Stimulated activated naive CD8-positive, alpha-beta T cell treated with anti-CD3 and anti-CD28 coated beads, Interleukin-15, Interleukin-2, amounts not matched to agents 100 U/mL and 50 U/mL, for 24 hours (primary cell): ENCODE results near the gene PCNT.
"Not testable (repeated sequence)": the region's sequence is repeated elsewhere in the genome, so short reads cannot be mapped to it uniquely, and the experiment has no call there.

Source experiments
- ATAC-seq: fragments of 150-1000 bp; cut with Tn5 transposase; one replicate; pipeline ENCODE4 v1.10.0; 2021
- DNase-seq: peaks from one replicate; pipeline ENCODE4 v3.0.0; 2021

The PCNT gene

GRCh38 chr21:46454142-46454541, 130.2 kb downstream of the PCNT start:
- no peak for ATAC-seq
- DNase-seq: no peak

DNA sequence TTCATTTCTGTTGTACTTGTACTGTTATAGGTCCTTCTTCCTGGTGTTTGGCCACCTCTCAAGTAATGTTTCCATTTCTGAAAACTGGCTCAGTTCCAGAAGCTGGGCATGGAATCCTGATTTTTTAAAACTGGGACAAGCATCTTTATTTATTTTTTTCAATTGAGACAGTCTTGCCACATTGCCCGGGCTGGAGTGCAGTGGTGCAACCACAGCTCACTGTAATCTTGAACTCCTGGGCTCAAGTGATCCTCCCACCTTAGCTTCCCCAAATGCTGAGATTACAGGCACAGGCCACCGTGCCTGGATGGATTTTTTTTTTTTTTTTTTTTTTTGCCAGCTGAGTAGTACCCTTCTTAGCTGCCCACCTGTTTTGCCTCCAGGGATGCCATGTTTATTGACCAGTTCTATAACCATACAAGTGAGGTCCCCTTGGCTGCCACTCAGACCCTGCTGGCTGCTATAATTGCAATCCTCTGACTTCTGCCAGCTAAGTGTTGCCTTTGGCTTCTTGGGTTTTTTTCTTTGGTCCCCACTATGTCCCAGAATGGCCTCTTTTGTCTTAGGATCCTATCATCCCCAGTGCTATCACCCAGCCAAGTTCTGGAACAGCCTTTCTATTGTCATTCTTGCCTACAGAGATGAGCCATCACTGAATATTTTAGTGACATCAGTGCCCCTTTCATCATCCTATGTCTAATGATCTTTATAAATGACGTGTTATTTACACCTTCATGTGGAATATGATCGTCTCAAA, 130.9 kb downstream of the PCNT start:
- ATAC-seq (no peak), DNase-seq (no peak)

DNA sequence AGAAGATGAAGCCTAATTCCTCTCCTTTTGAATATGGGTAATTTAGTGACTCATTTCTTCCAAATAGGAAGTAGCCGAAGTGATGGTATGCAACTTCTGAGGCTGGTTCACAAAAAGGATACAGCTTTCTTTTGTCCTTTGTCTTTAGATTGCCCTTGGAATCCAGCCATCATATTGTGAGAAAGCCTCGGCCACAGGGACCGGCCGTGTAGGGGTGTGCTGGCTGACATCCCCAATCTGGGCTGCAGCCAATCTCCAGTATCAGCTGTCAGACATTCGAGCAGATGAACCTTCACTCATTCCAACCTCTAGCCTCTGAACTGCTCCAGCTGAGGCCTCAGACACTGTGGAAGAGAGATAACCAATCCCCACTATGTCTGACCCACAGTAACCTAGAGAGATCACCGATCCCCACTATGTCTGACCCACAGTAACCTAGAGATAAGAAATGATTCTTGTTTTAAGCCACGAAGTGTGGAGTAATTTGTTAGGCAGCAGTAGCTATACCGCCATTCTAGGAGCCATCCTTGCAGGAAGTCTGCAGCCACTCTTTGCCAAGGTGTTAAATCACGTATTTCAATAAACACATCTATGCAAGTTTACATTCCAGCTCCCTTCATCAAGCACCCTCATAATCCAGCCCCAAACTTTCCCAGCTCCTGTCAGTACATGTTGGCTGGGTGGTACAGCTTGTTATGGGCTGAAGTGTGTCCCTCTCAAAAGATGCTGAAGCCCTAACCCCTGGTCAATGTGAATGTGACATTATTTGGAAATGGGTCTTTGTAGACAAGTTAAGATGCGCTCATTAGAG, 131.8 kb downstream of the PCNT start:
- DNase-seq: no peak
- ATAC-seq: no peak

- no peak for ATAC-seq
- DNase-seq: no peak
Measured at GRCh38 chr21:46456750-46457149, 132.8 kb downstream of the PCNT start.

DNA sequence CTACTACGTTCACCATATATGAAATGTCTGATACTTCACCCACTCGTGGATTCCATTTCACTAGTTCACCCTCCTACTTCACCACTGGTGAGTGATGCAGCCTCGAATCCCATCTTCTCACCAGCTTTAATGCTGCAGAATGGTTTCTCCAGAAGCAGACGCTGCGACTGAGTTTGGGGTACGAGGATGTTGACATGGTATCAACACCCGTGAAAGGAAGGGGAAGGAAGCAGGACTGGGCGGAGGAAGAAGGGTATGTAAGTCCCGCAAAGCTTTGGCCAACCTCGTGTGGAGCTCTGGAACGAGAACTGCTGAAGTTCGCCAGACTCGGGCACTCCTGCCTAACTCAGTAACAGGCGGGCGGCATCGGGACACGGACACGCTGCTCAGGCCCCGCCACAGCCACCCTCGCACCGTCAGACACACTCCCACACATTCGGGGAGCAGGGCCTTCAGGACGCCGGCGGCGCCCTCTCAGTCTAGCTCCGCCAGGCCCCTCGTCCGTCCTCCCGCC, 133.9 kb downstream of the PCNT start:
- peak; percentile 13 for ATAC-seq
- DNase-seq: peak; percentile 54

DNA sequence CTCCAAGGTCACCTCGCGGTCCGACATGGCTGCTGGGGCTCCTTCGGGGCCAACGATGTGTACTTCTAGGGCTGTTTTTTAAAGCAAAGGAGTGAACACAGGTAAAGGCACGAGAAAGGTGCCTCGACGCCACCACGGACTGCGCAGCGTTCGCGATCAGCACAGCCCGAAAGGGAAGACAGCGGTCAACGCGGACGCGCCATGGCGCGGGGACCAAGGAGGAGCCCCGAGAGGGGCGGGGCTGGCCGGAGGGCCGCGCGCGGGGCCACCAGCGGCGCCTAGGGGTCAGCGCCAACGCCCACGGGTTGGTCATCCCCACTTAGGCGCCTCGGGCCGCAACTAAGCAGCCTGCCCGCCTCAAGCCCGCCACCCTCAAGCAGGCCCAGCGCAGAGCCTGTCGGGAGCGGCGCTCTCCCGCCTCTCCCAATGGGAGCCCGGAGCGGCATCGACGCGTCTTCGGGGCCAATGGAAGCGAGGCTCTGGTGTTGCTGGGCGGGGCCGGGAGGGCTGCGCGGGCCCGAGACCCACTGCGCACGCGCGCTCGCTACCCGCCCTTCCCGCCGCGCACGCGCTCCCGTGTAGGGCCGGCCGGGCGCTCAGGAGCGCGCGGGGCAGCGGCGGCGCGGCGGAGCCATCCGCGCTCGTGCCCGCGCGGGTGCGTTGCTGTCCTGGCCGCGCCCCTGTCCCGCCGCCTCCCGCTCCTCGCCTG, 134.5 kb downstream of the PCNT start, which contains the start of gene DIP2A:
Gene DIP2A, plus strand, starts transcription at position 577 of the 709 bp plus-strand sequence. CDS start 241 bp downstream, outside the sequence.
- peak; percentile 95 for DNase-seq
- peak; percentile 98 for ATAC-seq

DNA sequence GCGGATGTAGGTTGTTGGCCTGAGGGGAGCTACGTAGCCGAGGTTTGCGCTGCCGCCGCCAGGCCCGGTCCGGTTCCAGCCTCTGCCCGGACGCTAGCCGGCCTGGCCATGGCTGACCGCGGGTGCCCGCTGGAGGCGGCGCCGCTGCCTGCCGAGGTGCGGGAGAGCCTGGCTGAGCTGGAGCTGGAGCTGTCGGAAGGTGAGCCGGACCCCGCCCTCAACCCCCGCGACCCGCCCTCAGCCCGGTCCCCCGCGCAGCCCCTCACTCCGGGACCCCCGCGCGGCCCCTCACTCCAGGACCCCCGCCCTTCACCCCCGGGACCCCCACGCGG, 135.0 kb downstream of the PCNT start:
- DNase-seq (no peak), ATAC-seq (no peak)

DNA sequence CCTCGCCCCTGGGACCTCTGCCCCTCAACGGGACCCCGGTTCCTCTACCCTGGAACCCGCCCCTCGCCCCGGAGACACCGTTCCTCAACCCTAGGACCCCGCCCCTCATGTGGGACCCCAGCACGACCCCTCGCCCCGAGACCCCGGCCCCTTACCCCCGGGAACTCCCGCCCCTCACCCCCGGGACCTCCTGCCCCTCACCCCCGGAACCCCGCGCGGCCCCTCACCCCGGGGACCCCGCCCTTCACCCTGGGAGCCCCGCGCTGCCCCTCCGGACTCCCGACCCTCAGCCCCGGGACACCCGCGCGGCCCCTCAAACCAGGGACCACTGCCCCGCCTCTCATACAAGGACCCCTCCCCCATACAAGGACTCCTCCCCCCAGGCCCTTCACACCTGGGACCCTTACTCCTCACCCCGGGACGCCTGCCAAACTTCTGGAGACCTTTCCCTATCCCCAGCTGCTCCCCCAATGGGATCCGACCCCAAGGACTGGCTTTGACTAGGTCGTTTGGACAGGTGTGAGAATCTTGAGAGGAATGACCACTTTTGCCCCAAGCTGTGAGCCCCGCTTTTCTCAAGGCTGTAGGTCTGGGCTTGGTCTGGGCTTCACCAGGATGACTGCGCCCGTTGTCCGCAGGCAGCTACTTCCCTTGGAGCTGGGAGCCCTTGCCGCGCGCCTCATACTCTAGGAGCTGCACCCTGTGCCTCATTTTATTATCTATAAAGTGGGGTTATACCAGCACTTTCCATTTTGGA, 135.6 kb downstream of the PCNT start:
- DNase-seq: peak; percentile 37

GRCh38 chr21:46461909-46462308, 138.0 kb downstream of the PCNT start:
- ATAC-seq (no peak), DNase-seq (no peak)

More for the DNA sequence above, 135.6 kb downstream of the PCNT start:
- ATAC-seq: no peak

GRCh38 chr21:46465153-46465552, 141.2 kb downstream of the PCNT start:
- ATAC-seq, DNase-seq: not testable (repeated sequence)

DNA sequence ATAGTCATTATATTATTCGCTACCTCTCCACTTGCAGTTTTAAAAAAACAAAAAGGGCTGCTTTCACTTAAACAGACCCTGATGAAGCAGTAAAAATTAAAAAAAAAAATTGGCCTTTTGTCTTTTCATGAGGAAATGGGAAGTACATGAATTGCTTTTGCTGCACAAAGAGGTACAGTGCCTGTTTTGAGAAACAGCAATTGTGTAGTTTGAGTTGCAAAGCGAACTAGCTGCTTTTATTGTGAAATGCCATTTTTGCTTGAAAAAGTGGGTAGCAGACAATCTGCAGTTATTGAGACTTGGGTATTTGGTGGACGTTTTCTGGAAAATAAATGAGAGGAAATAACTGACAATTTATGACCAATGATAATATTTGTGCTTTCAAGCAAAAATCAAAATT, 141.7 kb downstream of the PCNT start:
- DNase-seq (no peak), ATAC-seq (no peak)

DNA sequence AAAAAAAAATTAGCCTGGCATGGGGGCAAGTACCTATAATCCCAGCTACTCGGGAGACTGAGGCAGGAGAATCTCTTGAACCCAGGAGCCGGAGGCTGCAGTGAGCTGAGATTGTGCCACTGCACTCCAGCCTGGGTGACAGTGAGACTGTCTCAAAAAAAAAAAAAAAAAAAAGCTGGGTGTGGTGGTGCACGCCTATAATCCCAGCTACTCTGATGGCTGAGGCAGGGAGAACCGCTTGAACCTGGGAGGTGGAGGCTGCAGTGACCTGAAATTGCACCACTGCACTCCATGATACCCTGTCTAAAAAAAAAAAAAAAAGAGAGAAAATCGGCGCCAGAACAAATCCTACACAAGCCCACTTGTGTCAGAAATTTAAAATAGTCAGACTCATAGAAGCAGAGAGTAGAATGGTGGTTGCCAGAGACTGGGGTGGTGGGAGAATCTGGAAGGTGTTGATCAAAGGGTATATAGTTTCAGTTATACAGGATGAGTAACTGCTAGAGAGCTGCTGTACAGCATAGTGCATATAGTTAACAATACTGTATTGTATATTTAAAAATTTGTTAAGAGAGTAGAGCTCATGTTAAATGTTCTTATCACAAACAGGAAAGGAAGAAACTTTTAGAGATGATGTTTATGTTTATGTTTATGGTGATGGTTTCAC, 144.3 kb downstream of the PCNT start:
- peak; percentile 68 for ATAC-seq
- no peak for DNase-seq

DNA sequence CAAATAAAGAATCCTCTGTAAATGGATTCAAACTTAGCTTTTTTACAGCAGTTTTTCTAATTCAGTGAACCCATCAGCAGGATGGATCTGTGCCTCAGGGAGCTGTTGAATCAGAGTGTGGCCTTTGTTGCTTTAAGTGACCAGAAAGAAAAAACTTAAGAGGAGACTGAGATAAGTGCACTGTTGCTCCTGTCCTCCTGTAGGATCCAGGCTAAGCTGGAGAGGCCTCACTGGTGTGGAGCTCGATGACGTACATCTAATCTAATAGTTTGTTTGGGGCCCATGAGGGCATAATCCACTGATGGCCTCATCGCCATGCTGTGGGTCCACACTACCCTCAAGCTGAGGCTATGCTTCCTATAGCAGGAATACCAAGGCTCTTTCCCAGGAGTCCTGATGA, 145.3 kb downstream of the PCNT start:
- ATAC-seq (no peak), DNase-seq (no peak)

GRCh38 chr21:46471514-46471913, 147.6 kb downstream of the PCNT start:
- DNase-seq (no peak), ATAC-seq (no peak)

GRCh38 chr21:46472246-46472645, 148.3 kb downstream of the PCNT start:
- DNase-seq: no peak
- no peak for ATAC-seq

- DNase-seq (no peak), ATAC-seq (no peak)
Measured at GRCh38 chr21:46474382-46474781, 150.4 kb downstream of the PCNT start.

DNA sequence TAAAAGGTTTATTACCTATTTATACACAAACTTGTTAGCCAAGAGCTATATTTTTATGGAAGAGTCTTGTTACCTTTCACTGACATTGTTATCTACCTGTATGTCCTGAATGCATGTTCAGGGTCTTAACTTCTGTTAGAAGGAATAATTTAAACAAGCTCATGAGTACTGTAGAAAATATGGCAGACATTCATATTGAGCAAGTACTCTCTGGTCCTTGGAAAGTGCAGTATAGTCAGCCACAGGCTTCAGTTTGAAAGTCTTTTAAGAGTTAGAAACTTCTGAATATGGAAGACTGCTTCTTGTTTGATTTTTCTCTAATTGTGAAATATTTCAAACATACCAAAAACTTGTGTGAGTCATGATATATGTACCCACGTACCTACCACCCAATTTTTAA, 151.3 kb downstream of the PCNT start:
- no peak for ATAC-seq

DNA sequence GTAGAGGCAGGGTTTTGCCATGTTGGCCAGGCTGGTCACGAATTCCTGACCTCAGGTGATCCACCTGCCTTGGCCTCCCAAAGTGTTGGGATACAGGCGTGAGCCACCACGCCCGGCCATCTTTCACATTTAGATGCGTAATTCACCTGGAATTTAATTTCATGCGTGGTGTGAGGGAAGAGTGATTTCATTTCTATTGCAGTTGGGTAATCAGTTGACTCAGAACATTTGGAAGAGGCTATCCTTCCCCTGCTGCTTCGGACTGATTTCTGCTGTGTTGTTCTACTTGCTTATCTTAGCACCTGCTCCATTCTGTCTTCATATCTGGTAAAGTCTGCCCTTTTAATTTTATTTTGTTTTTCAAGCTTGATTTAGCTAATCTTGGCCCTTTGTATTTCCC, 153.8 kb downstream of the PCNT start:
- no peak for DNase-seq
- no peak for ATAC-seq

More for the DNA sequence above, 151.3 kb downstream of the PCNT start:
- DNase-seq: no peak

- DNase-seq (no peak), ATAC-seq (no peak)
Measured at GRCh38 chr21:46478910-46479309, 155.0 kb downstream of the PCNT start.

DNA sequence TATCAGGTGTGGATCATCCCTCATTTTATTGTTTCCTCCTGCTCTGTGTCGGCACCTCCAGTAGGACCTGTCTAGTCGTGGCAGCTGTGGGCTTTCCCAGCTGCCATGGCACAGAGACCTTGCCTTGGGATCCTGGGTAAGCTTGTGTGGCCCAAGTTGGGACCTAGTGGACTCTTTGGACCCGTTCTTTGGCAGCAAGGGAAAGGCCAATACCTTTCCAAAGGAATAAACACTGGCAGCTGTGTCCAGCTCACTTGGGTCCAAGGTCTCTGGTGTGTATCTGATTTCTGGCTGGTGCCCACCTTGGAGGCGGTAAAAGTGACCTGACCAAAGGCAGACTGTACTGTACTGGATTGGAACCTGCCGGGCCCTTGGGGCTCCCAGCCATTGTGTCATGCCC, 156.5 kb downstream of the PCNT start:
- DNase-seq: no peak
- no peak for ATAC-seq

GRCh38 chr21:46482225-46482845, 158.4 kb downstream of the PCNT start:
- ATAC-seq (no peak), DNase-seq (no peak)
